MG63 (cell line): ENCODE measurements around the gene TLE1. TPM values are rescaled to one million over a fixed set of nuclear protein-coding genes. Genes with fewer than 3 reads are reported as not detected.

Source experiments
- DNase-seq: peaks from one replicate; pipeline ENCODE4 v3.0.0-alpha.2; 2020
- H3K27me3 ChIP-seq: fragments of 250-450 bp; sonication (Bioruptor Pico); 2 replicates; pipeline ENCODE4 v1.5.1; 2020; ENCODE audit warnings: mild to moderate bottlenecking, moderate library complexity
- H3K36me3 ChIP-seq: fragments of 250-450 bp; sonication (Bioruptor Pico); 2 replicates; pipeline ENCODE4 v1.5.1; 2020; ENCODE audit warnings: mild to moderate bottlenecking, moderate library complexity
- H3K4me3 ChIP-seq: fragments of 250-450 bp; sonication (Bioruptor Pico); 2 replicates; pipeline ENCODE4 v1.5.1; 2020; ENCODE audit warnings: mild to moderate bottlenecking, moderate library complexity
- H3K9me3 ChIP-seq: fragments of 250-450 bp; sonication (Bioruptor Pico); 2 replicates; pipeline ENCODE4 v1.5.1; 2020; ENCODE audit warnings: mild to moderate bottlenecking, moderate library complexity
- total RNA-seq: library from RNA; depleted of rRNA; stranded (reverse); fragments of >200 nt; shearing (Covaris generic); gene quantifications from 2 replicates; pipeline ENCODE4 v1.2.3, GENCODE V29; 2014; ENCODE audit warnings: low replicate concordance

The TLE1 gene
- total RNA-seq, 1 experiment from 2014 or later, result 6.1 TPM

DNA sequence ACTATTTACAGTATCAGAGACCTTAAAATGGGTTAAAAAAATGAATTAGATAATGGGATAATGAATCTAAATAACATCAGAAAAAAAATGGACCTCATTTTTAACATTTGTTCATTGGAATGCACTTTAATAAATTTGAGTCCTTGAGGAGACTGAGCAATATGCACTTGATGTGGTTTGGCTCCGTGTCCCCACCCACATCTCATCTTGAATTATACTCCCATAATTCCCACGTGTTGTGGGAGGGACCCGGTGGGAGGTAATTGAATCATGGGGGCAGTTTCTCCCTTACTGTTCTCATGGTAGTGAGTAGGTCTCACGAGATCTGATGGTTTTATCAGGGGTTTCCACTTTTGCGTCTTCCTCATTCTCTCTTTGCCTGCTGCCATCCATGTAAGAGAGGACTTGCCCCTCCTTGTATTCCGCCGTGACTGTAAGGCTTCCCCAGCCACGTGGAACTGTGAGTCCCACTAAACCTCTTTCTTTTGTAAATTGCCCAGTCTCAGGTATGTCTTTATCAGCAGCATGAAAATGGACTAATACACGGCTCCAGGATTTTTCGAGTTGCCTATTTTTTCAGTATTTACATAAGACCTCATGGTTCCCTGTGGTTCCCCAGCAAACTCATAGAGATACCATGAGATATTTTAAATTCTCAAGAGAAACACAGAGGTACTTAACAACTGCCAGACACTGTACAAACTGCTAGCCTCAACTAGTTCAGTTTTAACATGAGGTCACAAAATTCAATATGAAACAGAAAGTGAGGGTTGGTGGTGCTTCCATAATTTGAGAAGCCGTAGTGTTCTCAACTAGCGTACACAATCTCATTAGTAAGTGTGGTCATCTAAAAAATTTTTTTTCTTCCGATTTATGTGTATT is 128.3 kb downstream of the TLE1 start:
- no peak overlapping the region for H3K4me3 ChIP-seq
- DNase-seq, result peak; percentile 8
- no peaks in the 10 kb centered on the region for H3K27me3 ChIP-seq
- no peaks in the 10 kb centered on the region for H3K9me3 ChIP-seq
- no peaks in the 10 kb centered on the region for H3K36me3 ChIP-seq

DNA sequence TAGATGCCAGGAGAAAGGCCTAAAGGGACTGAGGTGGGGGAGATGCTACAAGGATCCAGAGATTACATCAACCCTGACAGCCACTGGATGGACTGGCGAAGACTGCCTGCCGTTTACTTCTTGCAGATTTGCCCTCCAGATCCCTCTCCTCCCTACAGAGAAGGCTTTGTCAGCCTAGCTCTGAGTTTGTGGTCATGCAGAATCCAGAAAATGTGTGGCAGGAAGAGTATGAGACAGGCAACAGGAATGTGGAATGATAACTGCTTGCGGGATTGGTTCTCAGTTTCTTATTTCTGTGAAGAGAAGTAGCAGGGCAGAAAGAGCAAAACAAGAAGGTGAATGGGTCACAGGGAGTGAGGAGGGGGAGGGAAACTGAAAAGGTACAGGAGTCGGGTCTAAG is 129.6 kb downstream of the TLE1 start:
- DNase-seq, result peak; percentile 55
- H3K36me3 ChIP-seq, result no peaks in the 10 kb centered on the region
- no peak overlapping the region for H3K4me3 ChIP-seq
- no peaks in the 10 kb centered on the region for H3K9me3 ChIP-seq
- H3K27me3 ChIP-seq, result no peaks in the 10 kb centered on the region

DNA sequence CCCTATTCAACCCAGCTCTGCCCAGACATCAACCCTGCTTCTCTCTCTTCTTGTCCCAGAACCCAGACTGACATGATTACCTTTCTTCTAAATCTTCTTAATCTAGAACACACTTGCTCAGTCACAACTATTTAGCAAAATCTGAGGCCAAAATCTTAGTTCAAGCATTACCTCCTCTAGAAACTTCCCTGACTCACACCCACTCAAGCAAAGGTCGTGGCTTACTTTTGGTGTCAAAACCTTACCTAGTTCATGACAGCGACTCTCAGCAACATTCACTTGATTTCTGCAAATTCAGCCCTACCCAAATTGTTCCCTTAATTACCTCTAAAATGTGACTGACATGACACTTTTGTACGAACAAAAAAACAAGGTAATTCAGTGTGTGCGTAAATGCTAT is 130.2 kb downstream of the TLE1 start:
- Histone ChIP-seq H3K36me3 (no peaks in the 10 kb centered on the region), H3K27me3 (no peaks in the 10 kb centered on the region), H3K4me3 (no peak overlapping the region), H3K9me3 (no peaks in the 10 kb centered on the region)
- no peak for DNase-seq

DNA sequence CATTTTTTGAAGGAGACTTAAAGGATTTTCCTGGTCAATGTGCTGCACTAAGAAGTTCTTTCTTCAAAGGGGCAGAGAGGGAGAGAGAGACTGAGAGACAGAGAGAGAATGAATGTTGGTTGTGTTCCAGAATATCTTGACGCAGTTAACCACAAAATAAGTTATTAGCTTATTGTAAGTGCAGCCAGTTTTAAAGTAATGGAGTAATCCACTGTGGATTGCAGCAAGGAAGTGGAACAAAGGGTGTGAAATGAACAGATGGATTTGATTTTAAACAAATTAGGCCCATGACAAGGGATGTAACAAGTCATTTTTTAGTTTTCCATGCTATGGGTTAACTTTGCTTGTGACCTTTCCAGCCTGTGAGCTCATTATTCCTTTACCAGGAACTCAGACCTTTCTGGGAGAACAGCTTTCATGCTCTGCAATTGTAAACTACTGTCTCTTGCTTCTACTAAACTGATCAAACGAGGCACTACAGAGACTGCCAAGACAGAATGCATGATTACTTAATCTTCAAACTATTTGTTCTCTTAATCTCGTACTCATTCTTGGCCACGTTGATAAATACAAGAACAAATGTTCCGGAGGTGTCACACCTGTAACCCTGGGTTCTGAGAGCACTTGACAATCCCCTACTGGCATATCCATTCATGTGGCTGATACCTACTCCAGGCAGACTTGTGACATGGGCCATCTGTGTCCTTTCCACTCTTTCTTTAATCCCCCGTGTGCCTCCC is 131.1 kb downstream of the TLE1 start:
- DNase-seq, result no peak
- no peaks in the 10 kb centered on the region for H3K27me3 ChIP-seq
- no peaks in the 10 kb centered on the region for H3K9me3 ChIP-seq
- no peak overlapping the region for H3K4me3 ChIP-seq
- no peaks in the 10 kb centered on the region for H3K36me3 ChIP-seq

DNA sequence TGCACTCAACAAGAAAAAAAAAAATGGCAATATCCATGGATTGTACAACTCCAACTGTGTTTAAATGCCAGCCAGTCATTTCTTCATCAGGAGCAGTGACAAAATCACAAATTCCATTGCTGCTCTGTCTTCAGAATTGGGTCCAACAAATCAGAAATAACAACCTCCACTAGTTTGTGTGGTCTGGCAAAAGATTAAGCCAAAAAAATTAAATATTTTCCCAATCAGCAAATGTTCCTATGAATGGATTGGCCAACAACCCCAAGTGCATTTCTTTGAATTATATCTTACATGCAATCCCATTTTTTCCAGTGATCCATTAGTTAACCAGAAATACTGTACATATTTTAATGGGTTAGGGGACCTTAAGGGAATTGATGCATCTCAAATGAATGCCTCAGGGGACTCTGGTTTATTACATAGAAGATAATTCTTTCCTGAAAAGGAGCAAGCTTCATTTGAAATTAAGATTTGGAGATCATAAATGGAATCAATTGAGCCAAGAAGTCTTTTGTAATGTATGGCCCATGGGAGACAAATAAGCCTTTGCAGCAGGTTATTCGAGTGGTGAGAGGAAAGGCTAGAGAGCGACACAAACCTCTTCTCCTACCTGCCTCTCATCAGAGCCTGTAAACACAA is 131.8 kb downstream of the TLE1 start:
- DNase-seq, result no peak
- no peaks in the 10 kb centered on the region for H3K9me3 ChIP-seq
- H3K36me3 ChIP-seq, result no peaks in the 10 kb centered on the region
- no peaks in the 10 kb centered on the region for H3K27me3 ChIP-seq
- H3K4me3 ChIP-seq, result no peak overlapping the region

DNA sequence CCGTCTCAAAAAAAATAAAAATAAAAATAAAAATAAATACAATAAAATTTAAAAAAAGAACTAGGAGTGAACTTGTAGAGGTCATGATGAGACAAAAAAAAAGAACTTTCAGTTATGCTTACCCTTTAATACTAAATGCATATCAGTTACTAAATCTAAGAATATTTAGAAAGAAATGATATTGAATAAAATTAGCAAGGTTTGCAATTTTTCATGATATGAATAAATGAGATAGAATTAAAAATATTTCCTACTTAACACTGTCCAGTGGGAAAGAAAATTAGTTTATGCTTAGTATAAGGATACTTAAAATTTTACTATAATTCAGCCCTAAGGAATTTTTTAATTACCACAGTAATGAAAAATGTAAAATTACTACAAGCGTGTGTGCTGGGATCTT is 132.4 kb downstream of the TLE1 start:
- H3K36me3 ChIP-seq, result no peaks in the 10 kb centered on the region
- H3K9me3 ChIP-seq, result no peaks in the 10 kb centered on the region
- DNase-seq, result no peak
- H3K4me3 ChIP-seq, result no peak overlapping the region
- H3K27me3 ChIP-seq, result no peaks in the 10 kb centered on the region

DNA sequence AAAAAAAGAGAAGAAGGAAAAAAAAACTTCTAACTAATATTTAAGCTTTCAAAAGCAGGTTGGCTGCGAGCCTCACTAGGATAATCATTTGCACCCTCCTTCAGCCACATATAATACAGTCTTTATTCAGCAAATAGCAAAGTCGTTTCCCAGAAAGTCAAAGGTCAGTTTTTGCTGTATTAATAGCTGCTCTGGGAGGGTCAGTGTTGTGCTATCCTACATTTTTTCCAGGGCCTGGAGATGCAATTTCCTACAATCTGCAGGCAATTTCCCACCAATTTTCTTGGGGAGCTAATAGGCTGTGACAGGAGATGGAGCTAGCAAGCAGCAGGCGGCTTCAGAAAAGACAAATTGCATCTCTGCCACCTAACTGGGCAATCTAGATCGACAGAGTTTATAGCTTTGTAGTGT is 136.8 kb downstream of the TLE1 start:
- no peaks in the 10 kb centered on the region for H3K9me3 ChIP-seq
- no peaks in the 10 kb centered on the region for H3K36me3 ChIP-seq
- H3K4me3 ChIP-seq, result no peak overlapping the region
- no peak for DNase-seq
- no peaks in the 10 kb centered on the region for H3K27me3 ChIP-seq

DNA sequence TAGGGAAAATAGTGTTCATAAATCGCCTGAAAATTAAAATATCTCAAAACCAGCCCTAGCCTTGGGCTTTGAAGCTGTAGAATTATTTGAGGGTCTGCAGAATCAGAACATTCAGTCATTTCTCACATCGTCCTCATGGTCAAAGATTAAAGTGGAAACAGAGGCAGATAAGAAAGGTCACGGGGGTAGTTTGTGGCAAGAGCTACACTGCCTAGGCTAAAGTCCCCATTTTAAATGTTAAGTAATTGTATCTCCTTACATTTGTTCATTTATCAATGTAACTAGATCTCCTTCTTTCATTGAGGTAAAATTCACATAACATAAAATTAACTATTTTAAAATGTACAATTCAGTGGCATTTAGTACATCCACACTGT is 139.2 kb downstream of the TLE1 start:
- no peak for DNase-seq
- Histone ChIP-seq H3K36me3 (no peaks in the 10 kb centered on the region), H3K27me3 (no peaks in the 10 kb centered on the region), H3K4me3 (no peak overlapping the region), H3K9me3 (no peaks in the 10 kb centered on the region)

DNA sequence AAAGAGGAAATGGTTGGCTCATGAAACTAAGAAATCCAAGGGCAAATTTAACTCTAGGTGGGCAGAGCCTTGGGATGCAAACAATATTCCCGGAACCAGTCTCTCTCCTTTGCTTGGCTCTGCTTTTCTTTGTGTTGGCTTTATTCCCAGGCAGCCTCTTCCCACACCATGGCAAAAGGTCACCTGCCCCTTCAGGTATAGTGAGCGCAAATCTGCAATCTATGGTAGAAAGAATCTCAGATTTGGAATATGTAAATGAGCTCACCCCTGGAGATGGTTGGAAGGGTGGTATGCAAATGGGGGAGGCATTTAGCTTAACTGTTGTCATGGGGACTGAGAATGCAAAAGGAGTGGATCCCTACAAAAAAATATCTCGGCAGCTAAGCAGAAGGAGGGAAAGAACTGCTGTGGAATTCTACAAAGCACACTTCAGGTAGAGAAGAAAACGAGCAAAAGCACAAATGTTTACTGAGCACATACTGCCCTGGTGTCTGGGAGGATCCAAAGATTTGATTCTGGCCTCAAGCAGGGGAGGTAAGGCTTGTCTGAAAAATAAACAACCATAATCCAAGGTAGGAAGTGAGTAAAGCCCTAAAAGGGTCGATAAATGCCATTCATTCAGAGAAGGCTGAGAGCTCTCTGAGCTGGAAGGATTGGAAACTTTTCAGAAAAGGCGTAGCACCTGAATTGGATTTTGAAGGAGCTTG is 139.7 kb downstream of the TLE1 start:
- H3K4me3 ChIP-seq, result no peak overlapping the region
- H3K27me3 ChIP-seq, result no peaks in the 10 kb centered on the region
- H3K9me3 ChIP-seq, result no peaks in the 10 kb centered on the region
- DNase-seq, result no peak
- no peaks in the 10 kb centered on the region for H3K36me3 ChIP-seq

DNA sequence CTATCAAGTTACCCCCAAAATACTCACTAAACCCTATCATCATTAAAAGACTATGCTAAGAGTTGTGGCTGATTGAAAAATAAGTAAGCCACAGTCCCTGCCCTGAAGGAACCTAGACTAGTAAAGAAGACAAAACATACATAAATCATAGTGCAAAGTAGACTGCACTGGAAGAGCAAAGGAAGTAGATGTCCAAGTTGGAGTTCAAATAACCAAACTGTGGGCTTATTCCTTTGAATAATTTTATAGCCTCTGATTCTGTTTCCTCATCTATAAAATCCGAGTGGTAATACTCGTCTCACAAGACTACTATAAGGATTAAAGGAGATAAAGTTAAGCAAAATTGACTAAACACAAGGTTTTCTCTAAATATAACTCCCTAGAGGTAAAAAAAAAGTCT is 140.4 kb downstream of the TLE1 start:
- Histone ChIP-seq H3K27me3 (no peaks in the 10 kb centered on the region), H3K9me3 (no peaks in the 10 kb centered on the region), H3K36me3 (no peaks in the 10 kb centered on the region), H3K4me3 (no peak overlapping the region)
- no peak for DNase-seq

DNA sequence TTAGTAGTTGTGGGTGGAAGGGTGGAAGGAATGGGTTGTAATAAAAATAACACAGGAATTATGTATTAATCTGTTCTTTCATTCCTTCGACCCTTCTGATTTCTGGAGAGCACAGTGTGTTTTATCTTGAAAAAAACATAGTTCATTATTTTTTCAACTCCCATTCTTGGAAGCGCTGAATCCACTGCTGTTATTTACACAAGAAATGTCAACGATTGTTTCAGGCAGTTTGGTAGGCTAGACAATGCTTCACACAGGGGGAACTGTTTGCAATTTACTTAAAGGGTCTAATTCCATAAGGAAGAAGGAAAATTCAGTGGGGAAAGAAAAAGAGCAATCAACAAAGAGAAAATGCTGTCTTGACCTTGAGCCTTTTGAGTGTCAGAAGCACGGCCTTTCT is 142.9 kb downstream of the TLE1 start:
- Histone ChIP-seq H3K36me3 (no peaks in the 10 kb centered on the region), H3K4me3 (no peak overlapping the region), H3K9me3 (no peaks in the 10 kb centered on the region), H3K27me3 (no peaks in the 10 kb centered on the region)
- DNase-seq, result no peak

DNA sequence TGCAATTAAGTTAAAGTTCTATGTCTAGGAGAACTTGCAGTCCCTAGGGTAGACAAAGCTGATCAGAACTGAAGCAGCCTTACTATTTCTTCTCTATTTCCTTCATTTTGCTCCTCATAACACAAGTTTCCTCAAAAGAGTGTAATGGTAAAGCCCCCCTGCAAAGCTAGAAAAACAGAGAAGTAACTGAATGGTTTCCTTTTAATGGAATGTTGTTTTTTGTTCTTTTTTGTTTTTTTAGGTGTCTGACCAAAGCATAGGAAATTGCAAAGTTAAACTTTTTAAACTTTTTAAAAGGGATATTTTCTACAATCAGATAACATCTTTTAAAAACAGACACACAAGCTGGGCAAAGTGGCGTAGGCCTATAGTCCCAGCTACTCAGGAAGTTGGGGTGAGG is 145.7 kb downstream of the TLE1 start:
- Histone ChIP-seq H3K4me3 (no peak overlapping the region), H3K9me3 (no peaks in the 10 kb centered on the region), H3K36me3 (no peaks in the 10 kb centered on the region), H3K27me3 (no peaks in the 10 kb centered on the region)
- DNase-seq, result no peak

DNA sequence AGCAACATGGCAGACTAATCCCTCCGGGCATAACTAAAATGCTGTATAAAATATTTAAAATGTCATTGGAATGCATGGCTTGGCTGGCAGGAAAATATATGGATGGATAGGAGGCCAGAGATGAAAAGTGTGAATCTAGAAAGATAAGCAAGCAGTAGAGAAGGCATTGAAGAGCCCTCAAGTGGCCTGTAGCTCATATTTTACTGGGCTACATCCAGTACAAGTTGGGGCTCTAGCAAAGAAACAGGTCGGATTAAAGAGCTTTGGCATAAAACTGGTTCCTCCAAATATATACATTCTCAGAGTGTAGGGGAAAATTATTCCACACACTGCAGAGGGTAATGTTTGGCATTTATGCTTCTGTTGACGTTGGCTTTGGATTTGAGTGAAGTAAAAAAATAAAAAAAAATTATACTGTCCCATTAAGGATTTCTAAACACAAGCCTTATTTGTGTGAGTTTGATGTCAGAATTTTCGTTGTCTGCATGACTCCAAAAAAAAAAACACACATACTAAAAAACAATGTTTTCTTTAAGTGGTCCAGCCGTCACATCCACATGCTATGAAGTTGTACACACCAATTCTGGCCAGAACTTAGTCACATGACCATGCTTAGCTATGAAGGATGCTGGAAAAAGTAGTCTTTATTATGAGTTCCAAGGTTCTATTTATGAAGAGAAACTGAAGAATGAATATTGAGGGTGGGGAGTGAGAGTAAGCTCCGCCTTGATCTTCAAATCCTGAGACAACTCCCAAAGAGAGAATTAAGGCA is 147.0 kb downstream of the TLE1 start:
- Histone ChIP-seq H3K36me3 (no peaks in the 10 kb centered on the region), H3K9me3 (no peaks in the 10 kb centered on the region), H3K4me3 (no peak overlapping the region), H3K27me3 (no peaks in the 10 kb centered on the region)
- DNase-seq, result no peak

DNA sequence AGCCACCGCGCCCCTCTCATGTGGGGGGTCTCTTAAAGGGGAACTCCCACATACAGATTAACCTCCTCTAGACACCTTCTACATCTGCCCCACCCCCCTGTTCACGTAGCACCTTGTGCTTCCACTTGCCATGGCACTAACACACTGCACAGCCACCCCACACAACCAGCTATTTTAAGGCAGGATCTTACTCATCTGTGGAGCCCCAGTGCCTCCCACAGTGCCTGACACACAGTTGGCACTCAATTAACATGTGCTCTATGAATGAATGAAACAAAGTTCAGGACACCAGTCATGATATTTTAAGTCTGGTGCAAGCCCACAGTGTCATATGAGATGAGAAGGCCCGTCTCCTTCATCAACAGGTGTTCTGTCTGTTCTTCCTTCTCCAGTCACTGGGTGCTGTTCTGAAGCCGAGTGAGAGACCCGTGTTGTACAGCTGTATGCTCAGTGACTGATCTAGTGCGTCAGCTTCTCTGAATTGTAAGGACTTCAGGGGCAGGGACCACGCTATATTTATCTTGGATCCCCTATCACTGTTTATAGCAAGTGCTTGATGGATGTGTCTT is 149.1 kb downstream of the TLE1 start:
- DNase-seq, result no peak
- no peak overlapping the region for H3K4me3 ChIP-seq
- H3K36me3 ChIP-seq, result no peaks in the 10 kb centered on the region
- H3K27me3 ChIP-seq, result no peaks in the 10 kb centered on the region
- H3K9me3 ChIP-seq, result no peaks in the 10 kb centered on the region

DNA sequence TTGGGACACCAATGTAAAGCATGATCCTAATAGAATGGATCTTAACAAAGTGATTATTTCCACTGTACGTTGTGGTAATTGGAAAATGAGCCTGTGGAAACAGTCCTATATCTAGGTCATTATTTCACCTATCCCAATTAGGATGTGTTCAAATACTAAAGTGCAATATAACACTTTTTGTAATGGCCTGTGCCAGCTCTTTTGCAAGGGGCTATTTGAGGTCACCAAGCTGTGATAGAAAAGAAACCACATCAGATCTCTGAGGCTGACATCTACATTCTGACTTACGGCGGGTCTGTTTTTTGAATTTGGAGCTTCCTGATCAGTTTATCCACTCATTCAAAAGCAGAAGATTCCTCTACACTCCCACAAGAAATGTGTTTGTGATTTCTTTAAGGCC is 150.0 kb downstream of the TLE1 start:
- H3K27me3 ChIP-seq, result no peaks in the 10 kb centered on the region
- H3K9me3 ChIP-seq, result no peaks in the 10 kb centered on the region
- no peak overlapping the region for H3K4me3 ChIP-seq
- no peaks in the 10 kb centered on the region for H3K36me3 ChIP-seq
- DNase-seq, result no peak

DNA sequence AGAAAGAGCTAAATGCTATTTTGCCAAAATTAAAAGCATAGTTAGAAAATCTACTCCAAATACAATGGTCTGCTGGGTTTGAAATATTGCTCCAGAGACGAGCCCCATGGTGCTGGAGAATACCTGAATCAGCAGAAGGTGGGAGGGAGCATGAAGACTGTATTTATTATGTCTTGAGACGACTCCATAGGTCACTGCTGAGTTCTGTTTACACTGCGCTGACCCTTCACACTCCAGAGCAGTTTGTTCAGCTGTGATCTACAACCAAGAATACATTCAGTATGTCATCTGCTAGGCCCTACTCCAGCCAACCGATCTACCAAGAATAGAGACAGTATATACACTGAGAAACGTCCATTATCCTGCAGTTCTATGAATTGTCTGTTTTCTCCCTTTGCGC is 150.5 kb downstream of the TLE1 start:
- H3K9me3 ChIP-seq, result no peaks in the 10 kb centered on the region
- H3K27me3 ChIP-seq, result no peaks in the 10 kb centered on the region
- H3K4me3 ChIP-seq, result no peak overlapping the region
- DNase-seq, result no peak
- no peaks in the 10 kb centered on the region for H3K36me3 ChIP-seq
